Upper lobe of left lung (tissue), 4 donors: ENCODE measurements around the gene SPDYE4.

Source experiments
- CTCF ChIP-seq, 6 experiments: fragments of 450-650 bp in 4 of 6; fragments of 200-600 bp in 2 of 6; sonication (generic) in 2 of 6; IDR thresholded peaks; one replicate each; pipeline ENCODE4 v1.5.1; 2016 to 2019; ENCODE audit warnings: antibody characterized with exemption in 6 of 6
- EP300 ChIP-seq, 4 donors: sonication (generic); formaldehyde crosslinking; IDR thresholded peaks; one replicate each; pipeline ENCODE4 v1.5.1; 2017; ENCODE audit warnings: antibody characterized with exemption in 4 of 4, control low read depth in 2 of 4
- POLR2A ChIP-seq, 4 donors: fragments of 450-650 bp; IDR thresholded peaks; one replicate each; pipeline ENCODE4 v1.5.1; 2016 to 2017; ENCODE audit warnings: antibody characterized with exemption in 4 of 4, mild to moderate bottlenecking in 2 of 4

- TF ChIP-seq CTCF (IDR thresholded peaks at IDR 0.05), result no peak
- no peak for TF ChIP-seq EP300 (IDR thresholded peaks at IDR 0.05)
- TF ChIP-seq POLR2A (IDR thresholded peaks at IDR 0.05), result no peak
These were observed 40.3 kb downstream of the SPDYE4 start for GRCh38 chr17:8718001-8718563.
